A549 treated with dexamethasone at 1 μM for 4 hours (cell line): Measurements from ENCODE around the gene HAVCR2. TPM values are rescaled to one million over a fixed set of nuclear protein-coding genes. Genes with fewer than 3 reads are reported as not detected.

Source experiments
- total RNA-seq: library from RNA; stranded (reverse); fragments of 200-300 nt; extraction: Qiagen RNA extraction; gene quantifications from 5 replicates; pipeline ENCODE4 v1.2.3, GENCODE V29; 2022

Gene HAVCR2
- total RNA-seq: 0.32 to 0.52 TPM (median 0.38 TPM) in 5 replicates

GRCh38 chr5:157108976-157109375, at the start of gene HAVCR2:
TSS of gene HAVCR2 (minus strand) at chr5:157109044. CDS start at chr5:157108983, 61 bp downstream.

GRCh38 chr5:157142317-157143126, 33.7 kb upstream of the HAVCR2 start, which contains the start of gene MED7:
TSS of gene MED7 (minus strand) at chr5:157142865. CDS start at chr5:157139431, 3,434 bp downstream.

DNA sequence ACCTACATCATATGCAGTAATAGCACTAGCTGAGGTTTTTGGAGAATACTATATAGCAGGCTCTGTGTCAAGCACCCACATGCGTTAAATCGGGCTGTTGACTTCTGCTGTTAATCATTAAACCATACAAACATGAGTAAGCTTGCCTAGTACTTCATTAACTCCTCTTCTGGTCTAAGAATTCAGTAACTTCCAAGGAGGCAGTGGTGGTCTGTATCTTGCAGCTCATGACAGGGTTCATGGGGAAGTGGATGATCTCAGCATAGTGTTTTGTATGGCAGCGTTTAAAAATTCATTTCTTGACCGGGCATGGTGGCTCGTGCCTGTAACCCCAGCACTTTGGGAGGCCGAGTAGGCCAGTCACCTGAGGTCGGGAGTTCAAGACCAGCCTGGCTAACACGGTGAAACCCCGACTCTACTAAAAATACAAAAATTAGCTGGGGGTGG, 49.7 kb downstream of the HAVCR2 start, which contains the start of gene HAVCR1:
Gene HAVCR1, minus strand, starts transcription at position 24 of the 447 bp plus-strand sequence. CDS start 1,173 bp downstream, outside the sequence.

Other genes with a start within 250 kb of the HAVCR2 start
- 0.60 to 1.6 TPM (median 1.5 TPM) in 5 replicates for gene TIMD4, start 145.8 kb downstream of the HAVCR2 start, total RNA-seq
- 32.7 to 54.7 TPM (median 44.8 TPM) in 5 replicates for gene HAVCR1, start 49.9 kb downstream of the HAVCR2 start, total RNA-seq
- gene MED7, start 33.8 kb upstream of the HAVCR2 start, total RNA-seq: 14.6 to 21.2 TPM (median 15.2 TPM) in 5 replicates
- not detected in 5 replicates for gene GARIN3, start 57.2 kb upstream of the HAVCR2 start, total RNA-seq
- gene ITK, start 71.8 kb upstream of the HAVCR2 start, total RNA-seq: 0.07 to 0.43 TPM (median 0.37 TPM) in 5 replicates
- gene CYFIP2, start 157.1 kb upstream of the HAVCR2 start, total RNA-seq: 16.7 to 24.5 TPM (median 23.4 TPM) in 5 replicates